K562 (cell line): ENCODE results near the gene SHANK1. TPM values are rescaled to one million over a fixed set of nuclear protein-coding genes. Genes with fewer than 3 reads are reported as not detected.

Experiments used
- BCLAF1 ChIP-seq, 2 experiments: fragments of 450-650 bp in 1 of 2; IDR thresholded peaks; 2 replicates each; pipeline ENCODE4 v1.6.1; 2011 to 2017; ENCODE audit warnings: low read depth in 2 of 2, antibody characterized with exemption in 1 of 2, borderline replicate concordance in 1 of 2, low read length in 1 of 2, mild to moderate bottlenecking in 1 of 2, mixed read lengths in 1 of 2; ENCODE audit not compliant: control insufficient read depth in 1 of 2
- C11orf30 ChIP-seq: fragments of 450-650 bp; IDR thresholded peaks from 2 replicates; pipeline ENCODE4 v1.6.1; 2016; ENCODE audit warnings: low read depth, mild to moderate bottlenecking
- CTCF ChIP-seq, 3 experiments: IDR thresholded peaks in 2 of 3; conservative IDR thresholded peaks in 1 of 3; 2 replicates each; pipeline ENCODE4 v1.5.1; 2011 to 2012; ENCODE audit warnings: low read length in 3 of 3, mild to moderate bottlenecking in 3 of 3, control low read depth in 2 of 3, improper control_type of control experiment in 1 of 3, inconsistent platforms in 1 of 3, low read depth in 1 of 3, mixed read lengths in 1 of 3, moderate library complexity in 1 of 3; ENCODE audit not compliant: insufficient read depth in 2 of 3
- EHMT2 ChIP-seq: fragments of 450-650 bp; IDR thresholded peaks from 2 replicates; pipeline ENCODE4 v1.6.1; 2018; ENCODE audit warnings: antibody characterized with exemption
- ELF1 ChIP-seq: fragments of 200-800 bp; sonication (Bioruptor generic); IDR thresholded peaks from 2 replicates; pipeline ENCODE4 v1.6.1; 2016; ENCODE audit warnings: missing genetic modification characterization, missing compliant biosample characterization
- HDAC1 ChIP-seq, 2 experiments: fragments of 450-650 bp; IDR thresholded peaks; 2 replicates each; pipeline ENCODE4 v1.6.1; 2016 to 2017; ENCODE audit warnings: inconsistent platforms in 1 of 2, mild to moderate bottlenecking in 1 of 2, moderate library complexity in 1 of 2
- MTA2 ChIP-seq: fragments of 450-650 bp; IDR thresholded peaks from 2 replicates; pipeline ENCODE4 v1.6.1; 2016; ENCODE audit warnings: low read depth
- NR4A1 ChIP-seq, 2 experiments: fragments of 250-450 bp in 1 of 2; fragments of 450-650 bp in 1 of 2; sonication (Bioruptor Pico) in 1 of 2; IDR thresholded peaks; 2 replicates each; pipeline versions ENCODE4 v1.4.0 to v1.6.1; 2016 to 2020; ENCODE audit warnings: mild to moderate bottlenecking in 2 of 2, missing compliant biosample characterization in 1 of 2, missing genetic modification characterization in 1 of 2, moderate library complexity in 1 of 2
- NRF1 ChIP-seq, 2 experiments: fragments of 450-650 bp; IDR thresholded peaks in 1 of 2; conservative IDR thresholded peaks in 1 of 2; 2 replicates each; pipeline ENCODE4 v1.6.1; 2014; ENCODE audit warnings: mild to moderate bottlenecking in 2 of 2
- TAF1 ChIP-seq: IDR thresholded peaks from 2 replicates; pipeline ENCODE4 v1.6.1; 2011; ENCODE audit warnings: mild to moderate bottlenecking, low read length, moderate library complexity; ENCODE audit not compliant: insufficient read depth, control insufficient read depth, severe bottlenecking; ENCODE audit errors: extremely low read depth
- TAL1 ChIP-seq: fragments of 450-650 bp; IDR thresholded peaks from 2 replicates; pipeline ENCODE4 v1.6.1; 2016; ENCODE audit warnings: mild to moderate bottlenecking
- ZBTB9 ChIP-seq: fragments of 450-650 bp; formaldehyde crosslinking; IDR thresholded peaks from 2 replicates; pipeline ENCODE4 v1.4.0; 2020; ENCODE audit warnings: mild to moderate bottlenecking, moderate library complexity
- ZNF41 ChIP-seq: fragments of 250-450 bp; sonication (Bioruptor Pico); conservative IDR thresholded peaks from 2 replicates; pipeline ENCODE4 v1.4.0; 2020; ENCODE audit warnings: mild to moderate bottlenecking
- ZNF586 ChIP-seq: fragments of 450-650 bp; formaldehyde crosslinking; conservative IDR thresholded peaks from 2 replicates; pipeline ENCODE4 v1.4.0; 2020; ENCODE audit warnings: mild to moderate bottlenecking, moderate library complexity
- ZNF639 ChIP-seq, 2 experiments: fragments of 200-800 bp in 1 of 2; sonication (Bioruptor generic) in 1 of 2; sonication (generic) in 1 of 2; formaldehyde crosslinking in 1 of 2; IDR thresholded peaks in 1 of 2; conservative IDR thresholded peaks in 1 of 2; 2 replicates each; pipeline versions ENCODE4 v1.5.0 to v1.6.1; 2016 to 2020; ENCODE audit warnings: missing compliant biosample characterization in 1 of 2, missing genetic modification characterization in 1 of 2, missing genetic modification reagents in 1 of 2
- ZNF644 ChIP-seq: fragments of 200-800 bp; sonication (Bioruptor generic); IDR thresholded peaks from 2 replicates; pipeline ENCODE4 v1.6.1; 2016; ENCODE audit warnings: low read depth, missing genetic modification characterization, missing compliant biosample characterization
- polyA plus RNA-seq, 8 experiments: library from polyadenylated mRNA; depleted of rRNA in 4 of 8; stranded (reverse) in 5 of 8; unstranded in 3 of 8; fragments of >200 nt; fragmentation: Nextera tagmentation in 2 of 8; fragmentation: Illumina TruSeq in 1 of 8; extraction: Ambion mirVana in 2 of 8; extraction: Trizol in 1 of 8; gene quantifications; 2 replicates each; pipeline versions ENCODE4 v1.2.1 to v1.2.3, GENCODE V29; 2011 to 2014; ENCODE audit warnings: inconsistent platforms in 1 of 8, missing spikeins in 1 of 8
- total RNA-seq, 7 experiments: library from RNA; depleted of rRNA in 6 of 7; stranded (reverse); fragments of >200 nt in 6 of 7; fragmentation: Illumina TruSeq in 2 of 7; extraction: Trizol in 2 of 7; gene quantifications; 2 replicates each; pipeline versions ENCODE4 v1.2.1 to v1.2.3, GENCODE V29; 2011 to 2021; ENCODE audit warnings: low replicate concordance in 1 of 7

The SHANK1 gene
- total and polyA plus RNA-seq, 9 of the 15 experiments (the other 6 are each of a cell fraction or from before 2014, with no cell fraction given), result 0.33 to 1.3 (median 0.55) TPM; not detected in 2

GRCh38 chr19:50657712-50658440, 61.7 kb downstream of the SHANK1 start (continued):
- TF ChIP-seq BCLAF1 (IDR thresholded peaks at IDR 0.05; ENCODE audit: borderline replicate concordance in 1 of 2, control insufficient read depth in 1 of 2, low read depth in 2 of 2, low read length in 1 of 2) (0 out of 4 replicates have a peak, but pooled peaks of 1 of the 2 experiments have one; percentile 45), ZNF639 (CRISPR knock-in tag; conservative IDR thresholded peaks at IDR 0.05 in 1 of 2, IDR thresholded peaks at IDR 0.05 in 1 of 2) (peak in 1 of 2 experiments; percentile 36; a peak in 1 of 4 replicates), ELF1 (no peak), ZNF41 (CRISPR knock-in tag) (0 out of 2 replicates have a peak, but pooled peaks have one; percentile 48), ZBTB9 (CRISPR knock-in tag) (no peak), EHMT2 (no peak), MTA2 (no peak), NRF1 (conservative IDR thresholded peaks at IDR 0.05 in 1 of 2, IDR thresholded peaks at IDR 0.05 in 1 of 2) (peak; percentile 51 to 57; a peak in 3 of 4 replicates), C11orf30 (peak; percentile 54; the same call in 1 of the 2 replicates), ZNF586 (CRISPR knock-in tag) (no peak), TAL1 (no peak), TAF1 (peak; percentile 77), CTCF (IDR thresholded peaks at IDR 0.05 in 2 of 3, conservative IDR thresholded peaks at IDR 0.05 in 1 of 3; ENCODE audit: insufficient read depth in 2 of 3, low read depth in 1 of 3, low read length in 3 of 3) (no peak; a peak in 1 of 6 replicates), NR4A1 (CRISPR knock-in tag; IDR thresholded peaks at IDR 0.05) (0 out of 2 replicates have a peak, but pooled peaks have one; percentile 20), NR4A1 (tag; IDR thresholded peaks at IDR 0.05) (no peak), HDAC1 (IDR thresholded peaks at IDR 0.05) (peak in 1 of 2 experiments; percentile 48; a peak in 1 of 4 replicates), ZNF644 (tag) (peak; percentile 25; the same call in 1 of the 2 replicates)
